GM12875 (cell line): ENCODE data around the gene LCN15.

Experiments used
- H3K4me3 ChIP-seq: one replicate; pipeline ENCODE4 v1.5.1; 2011; ENCODE audit warnings: low read depth, low read length, control low read depth
- TF ChIP-seq, protein P1 (sequence below): IDR thresholded peaks from 2 replicates; pipeline ENCODE4 v1.5.1; 2011; ENCODE audit warnings: low read depth, mild to moderate bottlenecking, control low read depth, inconsistent platforms, low read length, moderate library complexity, borderline replicate concordance; ENCODE audit not compliant: insufficient read depth

Gene LCN15

DNA sequence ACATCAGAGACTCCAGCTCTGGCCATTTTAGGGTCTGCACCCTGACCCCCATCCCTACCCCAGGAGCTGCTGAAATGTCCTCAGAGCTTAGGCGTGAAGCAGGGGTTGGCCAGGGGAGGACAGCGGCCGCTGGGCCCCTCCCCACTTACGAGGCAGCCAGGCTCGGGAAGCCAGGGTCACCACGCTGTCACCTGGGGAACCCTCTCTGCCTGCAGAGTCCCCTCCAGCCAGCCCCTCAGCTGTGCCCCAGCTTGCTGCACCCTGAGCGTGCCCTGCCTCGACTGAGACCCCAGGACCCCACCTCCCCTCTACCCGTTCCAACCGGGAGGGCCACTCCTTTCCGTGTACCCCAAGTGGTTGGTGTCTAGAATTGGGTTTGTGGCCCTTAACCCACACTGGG lies 24.2 kb downstream of the LCN15 start:
- no peak overlapping the region for H3K4me3 ChIP-seq
- TF ChIP-seq, protein P1, sequence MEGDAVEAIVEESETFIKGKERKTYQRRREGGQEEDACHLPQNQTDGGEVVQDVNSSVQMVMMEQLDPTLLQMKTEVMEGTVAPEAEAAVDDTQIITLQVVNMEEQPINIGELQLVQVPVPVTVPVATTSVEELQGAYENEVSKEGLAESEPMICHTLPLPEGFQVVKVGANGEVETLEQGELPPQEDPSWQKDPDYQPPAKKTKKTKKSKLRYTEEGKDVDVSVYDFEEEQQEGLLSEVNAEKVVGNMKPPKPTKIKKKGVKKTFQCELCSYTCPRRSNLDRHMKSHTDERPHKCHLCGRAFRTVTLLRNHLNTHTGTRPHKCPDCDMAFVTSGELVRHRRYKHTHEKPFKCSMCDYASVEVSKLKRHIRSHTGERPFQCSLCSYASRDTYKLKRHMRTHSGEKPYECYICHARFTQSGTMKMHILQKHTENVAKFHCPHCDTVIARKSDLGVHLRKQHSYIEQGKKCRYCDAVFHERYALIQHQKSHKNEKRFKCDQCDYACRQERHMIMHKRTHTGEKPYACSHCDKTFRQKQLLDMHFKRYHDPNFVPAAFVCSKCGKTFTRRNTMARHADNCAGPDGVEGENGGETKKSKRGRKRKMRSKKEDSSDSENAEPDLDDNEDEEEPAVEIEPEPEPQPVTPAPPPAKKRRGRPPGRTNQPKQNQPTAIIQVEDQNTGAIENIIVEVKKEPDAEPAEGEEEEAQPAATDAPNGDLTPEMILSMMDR: no peak

DNA sequence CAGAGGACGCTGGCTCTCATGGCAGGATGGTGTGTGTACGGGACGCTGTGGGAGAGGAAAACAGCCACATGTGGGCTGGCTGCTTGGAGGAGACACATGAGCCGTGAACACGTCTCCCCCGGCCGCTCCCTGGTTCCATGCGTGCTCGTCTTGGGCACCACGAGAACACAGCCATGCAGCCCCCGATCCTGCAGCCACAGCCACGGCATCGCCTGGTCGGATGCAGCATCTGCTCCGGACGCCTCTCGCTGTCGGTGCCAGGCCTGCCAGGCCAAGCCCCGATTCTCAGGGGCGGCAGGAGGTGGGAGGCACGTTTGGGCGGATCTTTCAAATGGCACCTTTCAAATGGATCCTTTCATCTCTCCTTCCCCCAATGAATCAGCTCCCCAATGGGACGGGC lies 24.8 kb downstream of the LCN15 start:
- H3K4me3 ChIP-seq: no peak overlapping the region
- TF ChIP-seq, protein P1: no peak

DNA sequence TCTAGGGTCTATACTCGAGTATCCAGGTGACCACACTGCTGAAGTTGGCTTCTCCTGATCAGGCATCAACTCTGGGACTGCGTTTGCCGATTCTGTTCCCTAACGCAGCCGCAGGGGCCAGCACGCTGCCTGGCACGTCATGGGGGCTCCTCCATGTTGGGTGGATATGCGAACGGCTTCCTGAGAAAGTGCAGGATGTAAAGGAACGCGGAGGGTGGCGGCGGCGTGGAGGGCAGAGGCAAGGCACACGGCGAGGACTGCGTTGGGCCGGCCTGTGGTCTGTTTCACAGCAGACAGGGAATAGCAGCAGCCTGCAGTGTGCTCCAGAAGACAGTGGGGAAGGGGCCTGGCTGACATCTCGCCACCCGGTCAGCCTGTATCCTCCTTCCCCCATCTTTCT lies 25.4 kb downstream of the LCN15 start:
- H3K4me3 ChIP-seq: no peak overlapping the region
- TF ChIP-seq, protein P1: no peak

DNA sequence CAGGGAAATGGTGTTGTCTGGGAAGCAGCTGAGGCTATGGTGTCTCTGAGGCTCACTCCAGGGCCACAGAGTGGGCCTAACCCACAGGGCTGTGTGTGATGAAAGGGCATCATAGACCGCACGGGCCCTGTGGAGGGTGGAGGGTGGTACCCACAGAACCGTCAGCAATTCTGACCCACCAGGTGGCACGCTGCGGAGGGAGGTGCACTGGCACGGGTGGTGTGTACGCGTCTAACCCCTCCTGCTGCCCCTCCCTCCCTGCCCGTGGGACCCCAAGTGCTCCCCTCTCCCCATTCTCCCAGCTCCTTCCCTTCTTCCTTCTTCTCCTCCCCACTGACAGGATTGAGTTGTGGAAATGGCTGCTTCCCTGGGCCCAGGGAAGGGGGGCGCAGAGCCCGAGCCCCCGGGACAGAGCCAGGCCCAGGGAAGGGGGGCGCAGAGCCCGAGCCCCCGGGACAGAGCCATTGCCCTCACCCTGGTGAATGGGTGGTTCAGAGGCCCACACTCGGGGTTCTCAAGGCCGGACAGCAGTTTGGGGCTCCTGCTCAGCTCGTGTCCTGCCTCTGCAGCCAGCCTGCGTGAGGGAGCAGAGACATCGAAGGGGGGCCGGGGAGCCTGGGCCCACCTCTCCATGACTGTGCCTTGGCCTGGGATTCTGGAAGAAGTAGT lies 28.4 kb downstream of the LCN15 start:
- TF ChIP-seq, protein P1: no peak
- no peak overlapping the region for H3K4me3 ChIP-seq

DNA sequence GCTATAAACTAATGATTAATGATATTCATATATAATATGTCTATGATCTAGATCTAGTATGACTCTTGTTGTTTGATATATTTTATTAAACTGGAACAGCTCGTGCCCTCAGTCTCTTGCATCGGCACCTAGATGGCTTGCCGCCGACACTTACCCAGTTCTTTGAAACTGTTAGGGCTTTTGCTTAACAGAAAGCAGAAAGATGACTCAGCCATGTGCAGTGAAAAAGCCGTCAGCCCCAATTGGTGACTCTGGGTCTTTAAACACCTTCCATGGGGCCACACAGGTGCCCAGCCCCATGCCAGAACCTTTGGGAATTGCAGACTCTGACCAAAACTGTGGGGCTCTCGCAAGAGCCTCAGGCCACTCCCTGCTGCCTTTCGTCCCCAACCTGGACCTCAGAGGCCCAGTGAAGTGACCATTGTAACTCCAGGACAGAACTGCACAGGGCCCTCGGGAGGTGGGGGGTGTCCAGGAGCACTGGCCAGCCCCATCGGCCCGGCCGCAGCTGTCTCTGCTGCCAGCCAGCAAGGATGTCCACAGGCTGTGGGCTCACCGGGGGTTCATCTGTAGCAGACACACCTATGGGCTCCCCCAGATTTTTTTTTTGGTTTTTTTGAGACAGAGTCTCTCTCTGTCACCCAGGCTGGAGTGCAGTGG lies 29.4 kb downstream of the LCN15 start:
- no peak overlapping the region for H3K4me3 ChIP-seq
- TF ChIP-seq, protein P1: no peak

DNA sequence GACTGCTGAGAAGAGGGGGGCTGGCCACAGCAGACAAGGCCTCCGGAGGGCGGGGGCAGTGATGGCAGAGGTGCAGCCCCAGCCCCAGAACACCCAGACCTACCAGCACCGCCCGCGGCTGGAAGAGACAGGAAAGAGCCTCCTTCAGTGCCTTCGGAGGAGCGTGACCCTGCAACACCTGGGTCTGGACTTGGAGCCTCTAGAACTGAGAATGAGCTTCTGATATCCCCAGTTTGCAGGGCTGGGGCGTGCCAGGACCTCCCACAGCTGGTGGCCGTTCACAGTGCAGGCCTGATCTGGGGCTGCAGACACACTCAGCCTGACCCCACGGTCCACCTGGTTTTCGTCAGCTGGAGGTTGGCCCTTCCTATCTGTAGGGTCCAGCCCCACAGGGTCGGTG lies 30.7 kb downstream of the LCN15 start:
- H3K4me3 ChIP-seq: no peak overlapping the region
- TF ChIP-seq, protein P1: no peak
